Measurements from ENCODE around the gene DEDD2.

DEDD2 gene

GRCh38 chr19:42174958-42175734 is 42.3 kb downstream of the DEDD2 start:
- DNase-seq (ENCODE audit: low read depth in 1 of 2, low spot score in 1 of 2): no peak

GRCh38 chr19:42174188-42174587 is 43.3 kb downstream of the DEDD2 start:
- DNase-seq (ENCODE audit: low read depth in 1 of 2, low spot score in 1 of 2): no peak

- DNase-seq (ENCODE audit: low read depth in 1 of 2, low spot score in 1 of 2): no peak
These were observed 43.8 kb downstream of the DEDD2 start for GRCh38 chr19:42173695-42174094.

- no peak for DNase-seq (ENCODE audit: low read depth in 1 of 2, low spot score in 1 of 2)
These were observed 45.2 kb downstream of the DEDD2 start for GRCh38 chr19:42172261-42172660.

GRCh38 chr19:42170715-42171114 is 46.8 kb downstream of the DEDD2 start:
- no peak for DNase-seq (ENCODE audit: low read depth in 1 of 2, low spot score in 1 of 2)

- no peak for DNase-seq (ENCODE audit: low read depth in 1 of 2, low spot score in 1 of 2)
These were observed 47.7 kb downstream of the DEDD2 start for GRCh38 chr19:42169486-42170413.

GRCh38 chr19:42168206-42168605 is 49.3 kb downstream of the DEDD2 start:
- DNase-seq (ENCODE audit: low read depth in 1 of 2, low spot score in 1 of 2): no peak

GRCh38 chr19:42166316-42166715 is 51.2 kb downstream of the DEDD2 start:
- DNase-seq (ENCODE audit: low read depth in 1 of 2, low spot score in 1 of 2): no peak

GRCh38 chr19:42165146-42165545 is 52.3 kb downstream of the DEDD2 start:
- no peak for DNase-seq (ENCODE audit: low read depth in 1 of 2, low spot score in 1 of 2)

- DNase-seq (ENCODE audit: low read depth in 1 of 2, low spot score in 1 of 2): no peak
These were observed 55.7 kb downstream of the DEDD2 start for GRCh38 chr19:42161616-42162263.

- DNase-seq (ENCODE audit: low read depth in 1 of 2, low spot score in 1 of 2): no peak
These were observed 57.5 kb downstream of the DEDD2 start for GRCh38 chr19:42159942-42160341.

- DNase-seq (ENCODE audit: low read depth in 1 of 2, low spot score in 1 of 2): no peak
These were observed 58.6 kb downstream of the DEDD2 start for GRCh38 chr19:42158926-42159325.

- no peak for DNase-seq (ENCODE audit: low read depth in 1 of 2, low spot score in 1 of 2)
These were observed 60.9 kb downstream of the DEDD2 start for GRCh38 chr19:42156571-42156970.

GRCh38 chr19:42155796-42156195 is 61.7 kb downstream of the DEDD2 start:
- DNase-seq (ENCODE audit: low read depth in 1 of 2, low spot score in 1 of 2): no peak

- no peak for DNase-seq (ENCODE audit: low read depth in 1 of 2, low spot score in 1 of 2)
These were observed 62.8 kb downstream of the DEDD2 start for GRCh38 chr19:42154471-42155323.

GRCh38 chr19:42153672-42154433 is 63.6 kb downstream of the DEDD2 start:
- DNase-seq (ENCODE audit: low read depth in 1 of 2, low spot score in 1 of 2): no peak

GRCh38 chr19:42152910-42153671 is 64.4 kb downstream of the DEDD2 start:
- no peak for DNase-seq (ENCODE audit: low read depth in 1 of 2, low spot score in 1 of 2)

GRCh38 chr19:42151782-42152684 is 65.4 kb downstream of the DEDD2 start:
- no peak for DNase-seq (ENCODE audit: low read depth in 1 of 2, low spot score in 1 of 2)
